Rectal smooth muscle tissue (tissue), 1 donor: ENCODE measurements around the gene CDC20.
"Not testable (repeated sequence)": the region's sequence is repeated elsewhere in the genome, so short reads cannot be mapped to it uniquely, and the experiment has no call there.

Experiments used
- H3K27ac ChIP-seq: one replicate; pipeline ENCODE4 v1.7.0; 2013; ENCODE audit warnings: low read depth, low read length, inconsistent platforms
- H3K27me3 ChIP-seq: one replicate; pipeline ENCODE4 v1.7.0; 2013; ENCODE audit warnings: low read length; ENCODE audit not compliant: control insufficient read depth, insufficient read depth
- H3K36me3 ChIP-seq: one replicate; pipeline ENCODE4 v1.7.0; 2013; ENCODE audit warnings: low read length; ENCODE audit not compliant: control insufficient read depth, insufficient read depth
- H3K4me1 ChIP-seq: one replicate; pipeline ENCODE4 v1.7.0; 2013; ENCODE audit warnings: low read length; ENCODE audit not compliant: control insufficient read depth, insufficient read depth
- H3K4me3 ChIP-seq: one replicate; pipeline ENCODE4 v1.7.0; 2013; ENCODE audit warnings: low read length
- H3K9ac ChIP-seq: one replicate; pipeline ENCODE4 v1.7.0; 2013; ENCODE audit warnings: low read length

The CDC20 gene

DNA sequence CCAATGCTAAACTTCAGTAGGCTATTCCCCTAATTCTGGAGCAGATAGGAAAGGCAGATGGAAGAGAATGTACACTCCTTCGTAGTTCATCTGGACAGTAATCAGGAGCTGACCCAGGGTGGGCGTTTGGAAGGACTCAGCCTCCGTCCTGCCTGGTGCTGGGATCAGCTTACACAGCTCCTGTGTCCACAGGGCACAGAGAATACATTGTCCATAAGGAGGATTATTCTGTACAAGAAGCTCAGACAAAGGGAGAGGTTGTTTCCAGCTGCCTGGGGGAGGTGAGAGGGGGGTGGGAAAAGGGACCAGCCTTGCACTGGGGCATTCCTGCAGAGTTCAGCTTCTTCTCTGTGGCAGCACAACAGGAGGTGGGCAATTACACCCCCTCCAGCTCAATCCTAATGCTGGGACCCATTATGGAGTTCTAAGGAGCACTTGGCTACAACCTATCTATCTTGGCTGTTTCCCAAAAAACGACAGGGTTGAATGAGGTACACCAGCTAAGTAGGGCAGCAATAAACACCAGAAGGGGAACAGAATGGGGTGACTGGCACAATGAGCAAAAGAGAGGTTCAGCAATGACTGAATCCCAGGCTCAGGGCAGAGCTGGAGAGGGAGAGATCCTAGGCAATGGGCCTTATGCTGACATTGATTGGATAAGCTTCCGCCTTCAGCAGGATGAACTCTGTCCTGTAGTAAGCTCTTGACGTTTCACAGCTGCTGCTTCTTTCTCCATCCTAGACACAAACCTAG is 23.4 kb downstream of the CDC20 start:
- no peak overlapping the region for H3K27ac ChIP-seq
- H3K4me3 ChIP-seq = no peak overlapping the region
- no peaks in the 10 kb centered on the region for H3K27me3 ChIP-seq
- peaks cover 38% of the 10 kb centered on the region for H3K36me3 ChIP-seq
- H3K9ac ChIP-seq = no peak overlapping the region
- H3K4me1 ChIP-seq = peaks cover 4% of the 10 kb centered on the region

DNA sequence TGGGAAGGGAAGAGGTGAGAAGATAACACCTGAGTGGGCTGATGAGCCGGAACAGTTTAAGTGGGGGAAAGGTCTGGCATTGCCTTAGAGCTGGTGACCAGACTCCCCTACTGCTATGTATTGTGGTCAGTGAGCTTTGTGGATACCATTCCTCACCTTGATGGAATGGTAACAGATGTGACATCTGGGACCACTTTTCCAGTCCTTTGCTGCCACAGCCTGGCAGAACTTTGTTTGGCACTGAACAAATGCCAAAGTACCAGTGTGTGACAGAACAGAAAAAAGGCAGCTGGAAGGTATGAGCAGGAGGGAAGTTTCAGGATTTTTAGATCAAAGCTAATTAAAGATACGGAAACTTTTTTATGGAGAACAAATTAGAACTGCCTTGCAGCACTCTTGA is 24.7 kb downstream of the CDC20 start:
- Histone ChIP-seq H3K36me3 (peaks cover 38% of the 10 kb centered on the region), H3K27ac (no peak overlapping the region), H3K4me3 (no peak overlapping the region), H3K4me1 (peaks cover 7% of the 10 kb centered on the region), H3K27me3 (no peaks in the 10 kb centered on the region), H3K9ac (no peak overlapping the region)

DNA sequence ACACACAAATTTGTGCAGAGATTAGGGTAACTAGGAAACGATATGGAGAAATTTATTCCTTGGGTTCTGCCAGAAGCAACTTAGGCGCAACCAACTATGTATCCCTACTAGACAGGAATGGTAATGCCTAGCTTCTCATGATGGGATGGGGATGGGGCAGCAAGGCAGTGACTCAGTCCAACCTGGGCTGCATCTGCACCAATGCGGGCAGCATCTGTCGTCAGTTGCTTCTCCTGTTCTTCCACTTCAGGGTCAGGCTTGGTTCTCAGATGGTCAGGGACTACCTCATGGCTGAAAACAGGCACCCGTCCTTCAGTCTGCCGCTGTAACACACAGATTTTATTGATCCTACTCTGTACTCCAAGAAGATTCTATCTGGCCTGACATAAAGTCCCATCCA is 27.9 kb downstream of the CDC20 start:
- Histone ChIP-seq H3K27ac (no peak overlapping the region), H3K9ac (no peak overlapping the region), H3K27me3 (no peaks in the 10 kb centered on the region), H3K4me1 (peaks cover 16% of the 10 kb centered on the region), H3K36me3 (peaks cover 35% of the 10 kb centered on the region), H3K4me3 (no peak overlapping the region)

DNA sequence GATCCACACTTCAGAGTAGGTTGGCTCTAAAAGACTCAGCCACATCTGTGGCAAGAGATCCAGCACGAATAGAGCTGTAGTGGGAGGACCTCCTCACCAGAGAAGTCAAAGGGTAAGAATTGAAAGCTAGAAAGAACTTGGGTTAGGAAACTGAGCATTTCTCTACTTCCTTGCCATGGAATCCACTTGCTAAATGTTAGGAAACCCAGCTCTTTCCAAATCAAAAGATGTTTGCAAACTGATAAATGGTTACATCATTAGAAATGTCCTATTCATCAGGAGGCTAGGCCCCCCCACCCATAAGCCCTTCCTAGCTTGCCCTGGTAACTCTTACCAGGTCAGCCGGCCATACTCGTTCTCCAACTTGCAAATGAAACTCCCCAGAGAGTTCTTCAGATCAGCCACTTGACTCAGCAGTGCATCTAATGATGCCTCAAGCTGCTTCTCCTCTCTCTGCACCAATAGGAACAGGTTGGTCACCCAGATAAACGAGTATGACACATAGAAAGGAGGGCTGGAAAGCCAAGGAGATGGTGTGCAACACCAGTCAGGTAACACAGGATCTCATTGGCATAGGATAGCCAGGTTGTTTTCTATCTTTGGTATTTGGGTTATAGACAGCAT is 29.3 kb downstream of the CDC20 start:
- peaks cover 13% of the 10 kb centered on the region for H3K4me1 ChIP-seq
- peak overlapping the region; percentile 80 for H3K4me3 ChIP-seq
- H3K36me3 ChIP-seq = peaks cover 32% of the 10 kb centered on the region
- H3K27ac ChIP-seq = no peak overlapping the region
- H3K9ac ChIP-seq = no peak overlapping the region
- H3K27me3 ChIP-seq = no peaks in the 10 kb centered on the region

DNA sequence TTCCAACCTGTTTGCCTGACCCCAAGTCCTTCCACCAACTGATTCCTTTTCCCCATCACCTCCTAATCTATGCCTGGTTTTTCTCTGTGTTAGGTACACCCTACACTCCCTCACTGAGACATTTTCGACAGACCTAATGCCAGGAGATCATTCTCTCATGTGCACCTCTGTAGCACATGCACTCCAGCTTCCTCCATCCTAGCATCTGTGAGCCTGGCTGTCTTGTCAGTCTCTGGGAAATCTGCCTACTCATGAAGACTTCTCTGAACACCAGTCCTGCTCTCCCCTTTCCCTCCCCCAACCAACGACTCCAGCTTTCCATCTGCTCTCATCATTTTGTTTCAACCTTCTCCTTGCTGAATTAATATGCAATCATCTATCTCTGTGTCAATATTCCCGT is 29.8 kb downstream of the CDC20 start:
- Histone ChIP-seq H3K9ac (peak overlapping the region; percentile 53), H3K27me3 (no peaks in the 10 kb centered on the region), H3K4me1 (peaks cover 13% of the 10 kb centered on the region), H3K4me3 (peak overlapping the region; percentile 80), H3K27ac (no peak overlapping the region), H3K36me3 (peaks cover 28% of the 10 kb centered on the region)

DNA sequence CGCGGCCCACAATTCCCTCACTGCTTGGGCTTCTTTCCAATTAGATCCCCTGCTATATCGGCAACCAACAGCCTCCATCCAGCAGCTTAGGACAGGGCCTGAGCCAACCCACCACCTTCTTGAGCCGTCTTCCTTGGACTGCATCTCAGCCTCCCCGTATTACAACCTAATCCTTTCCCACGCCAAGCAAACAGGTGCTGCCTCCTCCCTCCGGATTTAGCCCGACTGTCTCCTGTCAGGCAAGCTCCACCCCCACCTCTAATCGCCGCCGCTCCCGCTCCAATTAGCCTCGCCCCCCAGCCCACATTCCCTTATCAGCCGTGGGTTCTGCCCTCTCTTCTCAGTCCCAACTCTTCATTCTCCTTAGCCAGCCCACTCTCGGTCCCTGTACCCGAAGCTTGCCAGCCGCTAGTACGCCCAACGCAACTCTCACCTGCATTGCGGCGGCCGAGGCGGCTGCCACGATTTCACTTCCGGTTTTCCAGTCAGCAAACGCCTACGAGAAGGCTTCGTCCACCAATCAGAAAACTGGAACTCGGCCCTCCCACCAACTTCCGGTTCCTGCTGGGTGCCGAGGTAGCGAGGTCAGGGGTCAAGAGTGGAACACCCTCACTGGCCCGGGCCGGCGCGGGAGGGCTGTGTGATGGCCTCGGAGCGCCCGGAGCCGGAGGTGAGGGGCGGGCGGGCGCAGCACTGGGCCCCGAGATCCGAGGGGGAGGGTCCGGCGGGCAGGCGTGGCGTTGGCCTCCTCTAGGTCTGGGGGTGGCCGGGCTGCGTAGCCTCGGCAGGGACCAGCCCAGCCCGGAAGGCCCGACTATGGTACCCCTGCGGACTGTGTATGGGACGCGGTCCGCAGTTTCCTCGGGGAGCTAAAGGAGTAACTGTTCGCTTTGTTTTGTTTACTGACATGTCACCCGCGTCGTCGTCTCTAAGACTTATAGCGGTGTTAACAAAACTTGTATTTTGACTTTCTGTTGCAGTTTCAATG is 30.8 kb downstream of the CDC20 start, which contains the start of the genes MED8 and SZT2:
MED8 (minus strand) TSS at position 475 of the 988 bp plus-strand sequence; CDS start at position 439, 36 bp downstream.
SZT2 (plus strand) TSS at position 574 of the 988 bp plus-strand sequence; CDS start at position 644, 70 bp downstream.
- Histone ChIP-seq H3K4me1 (peaks cover 13% of the 10 kb centered on the region), H3K9ac (peak within 1 kb of the TSS; percentile 94), H3K36me3 (peaks cover 19% of the 10 kb centered on the region), H3K27ac (peak within 1 kb of the TSS; percentile 73), H3K27me3 (no peaks in the 10 kb centered on the region), H3K4me3 (peak within 1 kb of the TSS; percentile 80)

DNA sequence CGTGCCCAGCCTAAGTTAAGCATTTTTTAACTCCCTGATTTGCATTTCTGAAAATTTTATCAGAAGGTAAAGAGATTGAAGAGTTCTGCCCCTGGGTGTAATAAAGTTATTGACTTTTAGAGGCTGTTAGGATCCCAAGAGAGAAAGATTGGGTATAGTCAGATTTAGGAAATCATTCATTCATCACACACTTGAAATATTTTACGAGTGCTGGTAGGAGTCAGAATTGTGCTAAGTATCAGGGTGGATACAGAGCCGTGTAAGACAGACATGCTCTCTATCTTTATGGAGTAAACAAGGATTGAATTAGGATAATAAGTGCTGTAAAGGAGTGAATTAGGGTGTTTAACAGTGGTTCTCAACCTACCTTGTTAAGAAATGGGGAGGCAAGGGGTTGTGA is 33.9 kb downstream of the CDC20 start:
- Histone ChIP-seq H3K27ac (no peak overlapping the region), H3K4me1 (peaks cover 13% of the 10 kb centered on the region), H3K4me3 (no peak overlapping the region), H3K27me3 (no peaks in the 10 kb centered on the region), H3K36me3 (no peaks in the 10 kb centered on the region), H3K9ac (no peak overlapping the region)

DNA sequence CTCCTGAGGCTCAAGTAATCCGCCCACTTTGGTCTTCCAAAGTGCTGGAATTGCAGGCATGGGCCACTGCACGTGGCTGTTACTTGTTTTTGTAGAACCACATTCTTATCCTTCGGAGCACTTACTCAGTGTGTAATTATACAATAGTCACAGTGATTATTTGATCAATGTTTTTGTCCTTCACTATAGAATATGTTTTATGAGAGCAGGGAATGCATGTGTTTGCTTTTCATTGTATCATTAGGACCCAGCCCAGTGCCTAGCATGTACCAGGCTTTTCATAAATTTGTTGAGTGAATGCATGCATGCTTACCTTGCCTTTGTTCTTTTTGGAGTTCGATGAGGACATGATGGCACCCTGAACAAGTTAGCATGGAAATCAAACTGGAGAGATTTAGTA is 36.7 kb downstream of the CDC20 start:
- H3K4me1 ChIP-seq = peaks cover 3% of the 10 kb centered on the region
- no peaks in the 10 kb centered on the region for H3K36me3 ChIP-seq
- H3K4me3 ChIP-seq = no peak overlapping the region
- H3K9ac ChIP-seq = no peak overlapping the region
- no peak overlapping the region for H3K27ac ChIP-seq
- no peaks in the 10 kb centered on the region for H3K27me3 ChIP-seq

DNA sequence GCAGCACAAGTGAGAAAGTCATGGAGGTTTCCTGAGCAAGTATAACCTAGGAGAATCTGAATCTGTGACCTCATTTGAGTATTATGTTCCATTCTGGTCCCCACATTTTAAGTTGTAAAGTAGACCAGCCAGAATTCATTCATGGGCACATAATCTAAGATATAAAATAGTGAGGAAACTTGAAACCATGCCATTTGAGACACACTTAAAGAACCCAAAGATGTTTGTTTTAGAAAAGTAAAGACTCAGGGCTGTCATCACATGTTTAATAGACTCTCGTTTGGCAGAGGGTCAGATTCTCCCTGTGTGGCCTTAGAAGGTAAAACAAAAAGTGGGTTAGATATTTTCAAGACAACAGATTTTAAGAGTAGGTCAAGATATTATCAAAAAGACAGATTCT is 37.3 kb downstream of the CDC20 start:
- Histone ChIP-seq H3K9ac (no peak overlapping the region), H3K27ac (no peak overlapping the region), H3K36me3 (no peaks in the 10 kb centered on the region), H3K4me3 (no peak overlapping the region), H3K4me1 (no peaks in the 10 kb centered on the region), H3K27me3 (no peaks in the 10 kb centered on the region)

DNA sequence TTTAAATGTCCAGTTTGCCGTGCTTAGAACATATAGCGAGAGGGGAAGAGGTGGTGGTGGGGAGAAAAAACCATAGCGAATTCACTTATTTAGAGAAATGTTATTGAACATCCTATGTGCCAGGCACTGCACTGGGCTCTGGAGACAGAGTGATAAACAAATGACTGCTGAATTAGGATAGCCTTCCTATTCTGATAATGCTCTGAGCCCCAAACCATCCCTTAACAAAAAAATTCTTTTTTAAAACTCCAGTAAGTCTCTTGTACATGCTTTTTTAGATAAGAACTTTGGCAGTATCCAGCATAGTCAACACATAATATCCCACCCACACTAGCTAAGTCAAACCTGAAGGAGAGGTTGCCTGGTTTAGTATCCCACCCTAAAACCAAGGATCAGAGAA is 39.4 kb downstream of the CDC20 start:
- Histone ChIP-seq H3K27ac (no peak overlapping the region), H3K9ac (no peak overlapping the region), H3K27me3 (no peaks in the 10 kb centered on the region)

DNA sequence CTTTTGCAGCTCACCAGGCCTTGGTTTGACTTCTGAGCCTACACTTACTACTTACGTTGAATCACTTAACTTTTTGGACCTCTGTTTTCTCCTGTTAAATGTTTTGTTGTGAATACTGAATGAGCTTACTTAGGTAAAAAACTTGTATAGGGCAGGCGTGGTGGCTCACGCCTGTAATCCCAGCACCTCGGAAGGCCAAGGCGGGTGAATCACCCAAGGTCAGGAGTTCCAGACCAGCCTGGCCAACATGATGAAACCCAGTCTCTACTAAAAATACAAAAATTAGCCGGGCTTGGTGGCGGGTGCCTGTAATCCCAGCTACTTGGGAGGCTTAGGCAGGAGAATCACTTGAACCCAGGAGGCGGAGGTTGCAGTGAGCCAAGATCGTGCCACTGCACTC is 41.7 kb downstream of the CDC20 start:
- H3K27me3 ChIP-seq, H3K4me1 ChIP-seq, H3K9ac ChIP-seq, H3K4me3 ChIP-seq, H3K27ac ChIP-seq: not testable (repeated sequence)
- peaks cover 21% of the 10 kb centered on the region for H3K36me3 ChIP-seq

More for the DNA sequence above, 39.4 kb downstream of the CDC20 start:
- Histone ChIP-seq H3K36me3 (peaks cover 6% of the 10 kb centered on the region), H3K4me3 (no peak overlapping the region), H3K4me1 (no peaks in the 10 kb centered on the region)
